HepG2 (cell line): ENCODE results near the gene TMEM135. TPM values are rescaled to one million over a fixed set of nuclear protein-coding genes. Genes with fewer than 3 reads are reported as not detected.
A peak's percentile ranks its signal among the peaks of the same experiment; 100 is the strongest.

Experiments used
- ATAC-seq: fragments of 200-7000 bp; cut with Tn5 transposase; 3 replicates; pipeline ENCODE4 v1.9.1; 2020; ENCODE audit warnings: mild to moderate bottlenecking, moderate library complexity
- BruUV-seq: library from RNA; stranded (reverse); fragments of 400-500 nt; replicated peaks from 2 replicates; lab custom pipeline; 2021; lab: Mats Ljungman, UMichigan
- CTCF ChIA-PET: fragments of 300-600 bp; formaldehyde crosslinking; extraction: SDS; loops from one replicate; lab custom pipeline; 2021; ENCODE audit warnings: low total read pairs, inconsistent platforms, low intra/inter-chr PET ratio; lab: Yijun Ruan, JAX
- POLR2A ChIA-PET: fragments of 350-600 bp; sonication (Branson Sonifier 250); formaldehyde crosslinking; loops from one replicate; lab custom pipeline; 2020; ENCODE audit warnings: antibody characterized with exemption, inconsistent platforms; lab: Yijun Ruan, JAX
- DNase-seq: peaks from one replicate; pipeline ENCODE4 v3.0.0-alpha.2; 2015; ENCODE audit warnings: low spot score
- FAIRE-seq: peaks from 3 replicates; lab custom pipeline; 2011; peaks lifted over from hg19 to GRCh38; lab: Jason Lieb, UNC
- H2AFZ ChIP-seq: one replicate; pipeline ENCODE4 v1.6.1; 2011; ENCODE audit warnings: low read length, inconsistent platforms
- H3K27ac ChIP-seq: fragments of 300-600 bp; 3 replicates; pipeline ENCODE4 v1.8.0; 2011; ENCODE audit warnings: mixed run types, mild to moderate bottlenecking, mixed read lengths, low read length, inconsistent platforms; ENCODE audit not compliant: insufficient read depth; ENCODE audit errors: extremely low read length
- H3K27me3 ChIP-seq, 2 experiments: fragments of 200-600 bp in 1 of 2; 2 replicates in 1 of 2; 3 replicates in 1 of 2; pipeline versions ENCODE4 v1.6.0 to v1.8.0; 2011; ENCODE audit warnings: low read length in 2 of 2, mild to moderate bottlenecking in 2 of 2, moderate library complexity in 2 of 2, inconsistent platforms in 1 of 2; ENCODE audit not compliant: insufficient read depth in 2 of 2, control insufficient read depth in 1 of 2
- H3K36me3 ChIP-seq, 2 experiments: fragments of 200-600 bp in 1 of 2; replicated peaks in 1 of 2; 2 replicates in 1 of 2; 3 replicates in 1 of 2; pipeline versions ENCODE4 v1.5.1 to v1.8.0; 2011; ENCODE audit warnings: low read length in 2 of 2, inconsistent platforms in 1 of 2; ENCODE audit not compliant: insufficient read depth in 2 of 2, control insufficient read depth in 1 of 2
- H3K4me1 ChIP-seq: 2 replicates; pipeline ENCODE4 v1.5.1; 2012; ENCODE audit warnings: low read length, inconsistent platforms; ENCODE audit not compliant: insufficient read depth
- H3K4me2 ChIP-seq: 2 replicates; pipeline ENCODE4 v1.6.0; 2011; ENCODE audit warnings: low read depth, low read length, inconsistent platforms
- H3K4me3 ChIP-seq, 3 experiments: fragments of 200-600 bp in 1 of 3; sonication (generic), shearing (Covaris generic) in 1 of 3; replicated peaks in 1 of 3; 2 replicates each; pipeline ENCODE4 v1.5.1; 2011 to 2016; ENCODE audit warnings: low read length in 3 of 3, inconsistent platforms in 2 of 3, low read depth in 2 of 3, mild to moderate bottlenecking in 2 of 3, control low read depth in 1 of 3, mixed read lengths in 1 of 3; ENCODE audit not compliant: insufficient read depth in 1 of 3
- H3K79me2 ChIP-seq: one replicate; pipeline ENCODE4 v1.6.1; 2011; ENCODE audit warnings: low read length, inconsistent platforms; ENCODE audit not compliant: insufficient read depth
- H3K9ac ChIP-seq: 2 replicates; pipeline ENCODE4 v1.6.0; 2011; ENCODE audit warnings: mild to moderate bottlenecking, low read depth, low read length, inconsistent platforms; ENCODE audit not compliant: insufficient read depth
- H3K9me3 ChIP-seq: 2 replicates; pipeline ENCODE4 v1.5.1; 2012; ENCODE audit warnings: mild to moderate bottlenecking, low read length
- H4K20me1 ChIP-seq: 2 replicates; pipeline ENCODE4 v1.6.0; 2011; ENCODE audit warnings: inconsistent platforms, mild to moderate bottlenecking, low read length, moderate library complexity; ENCODE audit not compliant: insufficient read depth
- CEBPB ChIP-seq: IDR thresholded peaks from 2 replicates; pipeline ENCODE4 v1.6.1; 2011; ENCODE audit warnings: low read depth, low read length, improper control_type of control experiment, borderline replicate concordance
- ELF3 ChIP-seq: IDR thresholded peaks from 2 replicates; pipeline ENCODE4 v1.6.1; 2016; ENCODE audit warnings: missing genetic modification reagents, missing compliant biosample characterization
- GRHL1 ChIP-seq: sonication (generic); formaldehyde crosslinking; conservative IDR thresholded peaks from 2 replicates; pipeline ENCODE4 v1.8.0; 2022; ENCODE audit warnings: missing genetic modification reagents
- KDM4B ChIP-seq: sonication (generic); formaldehyde crosslinking; IDR thresholded peaks from 2 replicates; pipeline ENCODE4 v1.4.0; 2020; ENCODE audit warnings: missing genetic modification reagents
- ZFP1 ChIP-seq: IDR thresholded peaks from 2 replicates; pipeline ENCODE4 v1.6.1; 2016
- WGBS: methylation state at CpG from one replicate; pipeline ENCODE4 v1.1.6; 2017; ENCODE audit warnings: low lambda C conversion rate; 5-methylcytosine and 5-hydroxymethylcytosine counted together
- in situ Hi-C: cut with HindIII; loops from 2 replicates; pipeline ENCODE4 v1.10.0; 2017; ENCODE audit warnings: low pct_unique_long_range_greater_than_20kb; ENCODE audit not compliant: extremely low pct_ligation_motif_present
- intact Hi-C: fragments of 100-400 bp; cut with micrococcal nuclease; formaldehyde crosslinking; loops from one replicate; pipeline ENCODE4 v1.10.0; 2022; ENCODE audit not compliant: unreplicated experiment
- polyA plus RNA-seq, 8 experiments: library from polyadenylated mRNA; depleted of rRNA in 3 of 8; stranded (reverse) in 7 of 8; unstranded in 1 of 8; fragments of >200 nt; fragmentation: Illumina TruSeq in 4 of 8; extraction: Trizol in 4 of 8; gene quantifications; 2 replicates each; pipeline versions ENCODE4 v1.2.1 to v1.2.3, GENCODE V29; 2011 to 2016; ENCODE audit warnings: low read depth in 4 of 8, missing spikeins in 1 of 8, mixed read lengths in 1 of 8; ENCODE audit not compliant: insufficient read depth in 1 of 8
- total RNA-seq, 5 experiments: library from RNA; depleted of rRNA; stranded (reverse); fragments of >200 nt; fragmentation: Illumina TruSeq; extraction: Trizol; gene quantifications; 2 replicates each; pipeline ENCODE4 v1.2.3, GENCODE V29; 2016; ENCODE audit warnings: low read depth in 1 of 5
- TF ChIP-seq, protein P1 (sequence below): sonication (generic); formaldehyde crosslinking; IDR thresholded peaks from 2 replicates; pipeline ENCODE4 v1.5.1; 2020; ENCODE audit warnings: missing genetic modification reagents, mild to moderate bottlenecking, borderline replicate concordance

Gene TMEM135
- total and polyA plus RNA-seq, 2 of the 13 experiments (the other 11 are each of a cell fraction or from before 2014, with no cell fraction given), result 36.6 to 88.9 TPM

GRCh38 chr11:87263264-87263838 lies 225.6 kb downstream of the TMEM135 start:
- POLR2A ChIA-PET, result no interaction called here
- no peak for FAIRE-seq
- no peaks in the 10 kb centered on the region for H3K9me3 ChIP-seq
- CTCF ChIA-PET, result no interaction called here
- H3K27ac ChIP-seq, result no peak overlapping the region
- ATAC-seq, result no peak
- TF ChIP-seq KDM4B (CRISPR knock-in tag) (no peak), ELF3 (CRISPR knock-in tag) (no peak), CEBPB (0 out of 2 replicates have a peak, but pooled peaks have one; percentile 4), ZFP1 (CRISPR knock-in tag) (no peak), GRHL1 (CRISPR knock-in tag) (no peak)
- TF ChIP-seq, protein P1, sequence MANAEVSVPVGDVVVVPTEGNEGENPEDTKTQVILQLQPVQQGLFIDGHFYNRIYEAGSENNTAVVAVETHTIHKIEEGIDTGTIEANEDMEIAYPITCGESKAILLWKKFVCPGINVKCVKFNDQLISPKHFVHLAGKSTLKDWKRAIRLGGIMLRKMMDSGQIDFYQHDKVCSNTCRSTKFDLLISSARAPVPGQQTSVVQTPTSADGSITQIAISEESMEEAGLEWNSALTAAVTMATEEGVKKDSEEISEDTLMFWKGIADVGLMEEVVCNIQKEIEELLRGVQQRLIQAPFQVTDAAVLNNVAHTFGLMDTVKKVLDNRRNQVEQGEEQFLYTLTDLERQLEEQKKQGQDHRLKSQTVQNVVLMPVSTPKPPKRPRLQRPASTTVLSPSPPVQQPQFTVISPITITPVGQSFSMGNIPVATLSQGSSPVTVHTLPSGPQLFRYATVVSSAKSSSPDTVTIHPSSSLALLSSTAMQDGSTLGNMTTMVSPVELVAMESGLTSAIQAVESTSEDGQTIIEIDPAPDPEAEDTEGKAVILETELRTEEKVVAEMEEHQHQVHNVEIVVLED (CRISPR knock-in tag), result no peak
- in situ Hi-C loops, result no loop called here
- no peaks in the 10 kb centered on the region for H4K20me1 ChIP-seq
- DNase-seq, result no peak
- BruUV-seq, result no TSS peak
- WGBS, result 45% methylated on average over 2 of the region's 2 CpGs
- no peaks in the 10 kb centered on the region for H3K27me3 ChIP-seq
- H3K4me3 ChIP-seq, result no peak overlapping the region
- peaks cover 0 to 4% of the 10 kb centered on the region in 2 experiments; a peak in 2 of 5 replicates for H3K36me3 ChIP-seq
- no peak overlapping the region for H3K9ac ChIP-seq
- H2AFZ ChIP-seq, result no peak overlapping the region
- no peak overlapping the region for H3K4me2 ChIP-seq
- no peaks in the 10 kb centered on the region for H3K4me1 ChIP-seq
- intact Hi-C loops, result no loop called here
- no peaks in the 10 kb centered on the region for H3K79me2 ChIP-seq
